Heart left ventricle (tissue), 13 donors: ENCODE results near the gene C6orf141.

Source experiments
- CTCF ChIP-seq, 12 donors: fragments of 200-600 bp; sonication (generic) in 4 of 12; IDR thresholded peaks; one replicate each; pipeline versions ENCODE4 v1.5.0 to v1.8.0; 2018 to 2022; ENCODE audit warnings: antibody characterized with exemption in 12 of 12, mild to moderate bottlenecking in 5 of 12
- POLR2A ChIP-seq, 2 donors: fragments of 450-650 bp; IDR thresholded peaks; one replicate each; pipeline ENCODE4 v1.6.1; 2017; ENCODE audit warnings: antibody characterized with exemption in 2 of 2, mild to moderate bottlenecking in 2 of 2, moderate library complexity in 2 of 2
- donor health status: ischemic (EF 13 %, LVEDD 7.1; RV severe dilation, severe dysfunction).
- donor health status: DM: no; HTN: yes; CAD: no.
- donor health status: DM: no; HTN: no; CAD: no.
- donor health status: ischemic (EF 25% LVEDD 6.9; RV normal size, moderate dysfunction).
- donor health status: ischemic (EF 25% LVEDD 5.7; RV mildly dilated, moderate dysfunction).
- donor health status: ischemic (EF 35%, LVEDD 5.7; RV mildly dilated, moderate dysfunction).
- donor health status: nonischemic (EF 11% LVEDD 7.7; RV severe dilation, severe dysfunction).
- donor health status: DM: yes; HTN: yes; CAD: no.
- donor health status: PGD.
- donor health status: ischemic (EF 29% LVEDD 5.4; RV normal size, mild dysfunction).
- donor health status: nonischemic (EF 23%, LVEDD 6.1; RV moderate dilation, normal function).

- no peak for TF ChIP-seq CTCF (IDR thresholded peaks at IDR 0.05)
- TF ChIP-seq POLR2A (IDR thresholded peaks at IDR 0.05) = no peak
Measured at GRCh38 chr6:49546331-49546730, 4.1 kb upstream of the C6orf141 start.
